Uterus (tissue), 2 donors: ENCODE data around the gene PGAP2.
"Not testable (repeated sequence)": the region's sequence is repeated elsewhere in the genome, so short reads cannot be mapped to it uniquely, and the experiment has no call there.

Source experiments
- CTCF ChIP-seq, 4 experiments: fragments of 200-600 bp in 2 of 4; fragments of 450-650 bp in 2 of 4; sonication (generic) in 2 of 4; IDR thresholded peaks; one replicate each; pipeline ENCODE4 v1.5.1; 2016 to 2019; ENCODE audit warnings: antibody characterized with exemption in 4 of 4, mild to moderate bottlenecking in 2 of 4, moderate library complexity in 1 of 4
- POLR2A ChIP-seq, 2 donors: fragments of 450-650 bp; IDR thresholded peaks; one replicate each; pipeline ENCODE4 v1.6.1; 2016; ENCODE audit warnings: antibody characterized with exemption in 2 of 2, mild to moderate bottlenecking in 1 of 2, moderate library complexity in 1 of 2

GRCh38 chr11:3860898-3861393 lies 52.6 kb downstream of the PGAP2 start:
- not testable (repeated sequence) for TF ChIP-seq CTCF, POLR2A (IDR thresholded peaks at IDR 0.05)
